ENCODE measurements around the gene LRMDA. TPM values are rescaled to one million over a fixed set of nuclear protein-coding genes. Genes with fewer than 3 reads are reported as not detected.

LRMDA gene
- total and polyA plus RNA-seq, 2 of the 13 experiments (the other 11 are each of a cell fraction or from before 2014, with no cell fraction given), result 13.4 to 22.0 TPM

DNA sequence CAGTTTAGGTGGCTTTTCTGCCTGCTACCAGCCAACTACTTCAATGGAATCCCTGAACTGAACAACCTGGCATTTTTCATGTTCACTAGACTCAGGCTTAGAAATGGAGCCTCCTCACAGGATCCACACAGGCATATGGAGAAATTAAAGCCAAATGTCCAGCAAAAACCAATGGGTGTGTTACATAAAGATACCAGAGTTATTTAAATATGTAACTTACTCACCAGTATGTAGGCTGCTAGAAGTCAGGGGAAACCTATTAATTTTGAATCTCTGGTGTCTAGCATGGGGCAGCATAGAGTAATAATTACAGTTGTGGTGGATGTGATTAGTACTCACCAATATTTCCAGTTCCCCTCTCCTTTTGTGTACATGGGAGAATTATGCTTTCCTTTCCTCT lies 383.6 kb downstream of the LRMDA start (continued):
- TF ChIP-seq, protein P1, sequence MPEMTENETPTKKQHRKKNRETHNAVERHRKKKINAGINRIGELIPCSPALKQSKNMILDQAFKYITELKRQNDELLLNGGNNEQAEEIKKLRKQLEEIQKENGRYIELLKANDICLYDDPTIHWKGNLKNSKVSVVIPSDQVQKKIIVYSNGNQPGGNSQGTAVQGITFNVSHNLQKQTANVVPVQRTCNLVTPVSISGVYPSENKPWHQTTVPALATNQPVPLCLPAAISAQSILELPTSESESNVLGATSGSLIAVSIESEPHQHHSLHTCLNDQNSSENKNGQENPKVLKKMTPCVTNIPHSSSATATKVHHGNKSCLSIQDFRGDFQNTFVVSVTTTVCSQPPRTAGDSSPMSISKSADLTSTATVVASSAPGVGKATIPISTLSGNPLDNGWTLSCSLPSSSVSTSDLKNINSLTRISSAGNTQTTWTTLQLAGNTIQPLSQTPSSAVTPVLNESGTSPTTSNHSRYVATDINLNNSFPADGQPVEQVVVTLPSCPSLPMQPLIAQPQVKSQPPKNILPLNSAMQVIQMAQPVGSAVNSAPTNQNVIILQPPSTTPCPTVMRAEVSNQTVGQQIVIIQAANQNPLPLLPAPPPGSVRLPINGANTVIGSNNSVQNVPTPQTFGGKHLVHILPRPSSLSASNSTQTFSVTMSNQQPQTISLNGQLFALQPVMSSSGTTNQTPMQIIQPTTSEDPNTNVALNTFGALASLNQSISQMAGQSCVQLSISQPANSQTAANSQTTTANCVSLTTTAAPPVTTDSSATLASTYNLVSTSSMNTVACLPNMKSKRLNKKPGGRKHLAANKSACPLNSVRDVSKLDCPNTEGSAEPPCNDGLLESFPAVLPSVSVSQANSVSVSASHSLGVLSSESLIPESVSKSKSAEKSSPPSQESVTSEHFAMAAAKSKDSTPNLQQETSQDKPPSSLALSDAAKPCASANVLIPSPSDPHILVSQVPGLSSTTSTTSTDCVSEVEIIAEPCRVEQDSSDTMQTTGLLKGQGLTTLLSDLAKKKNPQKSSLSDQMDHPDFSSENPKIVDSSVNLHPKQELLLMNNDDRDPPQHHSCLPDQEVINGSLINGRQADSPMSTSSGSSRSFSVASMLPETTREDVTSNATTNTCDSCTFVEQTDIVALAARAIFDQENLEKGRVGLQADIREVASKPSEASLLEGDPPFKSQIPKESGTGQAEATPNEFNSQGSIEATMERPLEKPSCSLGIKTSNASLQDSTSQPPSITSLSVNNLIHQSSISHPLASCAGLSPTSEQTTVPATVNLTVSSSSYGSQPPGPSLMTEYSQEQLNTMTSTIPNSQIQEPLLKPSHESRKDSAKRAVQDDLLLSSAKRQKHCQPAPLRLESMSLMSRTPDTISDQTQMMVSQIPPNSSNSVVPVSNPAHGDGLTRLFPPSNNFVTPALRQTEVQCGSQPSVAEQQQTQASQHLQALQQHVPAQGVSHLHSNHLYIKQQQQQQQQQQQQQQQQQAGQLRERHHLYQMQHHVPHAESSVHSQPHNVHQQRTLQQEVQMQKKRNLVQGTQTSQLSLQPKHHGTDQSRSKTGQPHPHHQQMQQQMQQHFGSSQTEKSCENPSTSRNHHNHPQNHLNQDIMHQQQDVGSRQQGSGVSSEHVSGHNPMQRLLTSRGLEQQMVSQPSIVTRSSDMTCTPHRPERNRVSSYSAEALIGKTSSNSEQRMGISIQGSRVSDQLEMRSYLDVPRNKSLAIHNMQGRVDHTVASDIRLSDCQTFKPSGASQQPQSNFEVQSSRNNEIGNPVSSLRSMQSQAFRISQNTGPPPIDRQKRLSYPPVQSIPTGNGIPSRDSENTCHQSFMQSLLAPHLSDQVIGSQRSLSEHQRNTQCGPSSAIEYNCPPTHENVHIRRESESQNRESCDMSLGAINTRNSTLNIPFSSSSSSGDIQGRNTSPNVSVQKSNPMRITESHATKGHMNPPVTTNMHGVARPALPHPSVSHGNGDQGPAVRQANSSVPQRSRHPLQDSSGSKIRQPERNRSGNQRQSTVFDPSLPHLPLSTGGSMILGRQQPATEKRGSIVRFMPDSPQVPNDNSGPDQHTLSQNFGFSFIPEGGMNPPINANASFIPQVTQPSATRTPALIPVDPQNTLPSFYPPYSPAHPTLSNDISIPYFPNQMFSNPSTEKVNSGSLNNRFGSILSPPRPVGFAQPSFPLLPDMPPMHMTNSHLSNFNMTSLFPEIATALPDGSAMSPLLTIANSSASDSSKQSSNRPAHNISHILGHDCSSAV (CRISPR knock-in tag; IDR thresholded peaks at IDR 0.05; ENCODE audit: borderline replicate concordance), result no peak
- TF ChIP-seq MATR3 (CRISPR knock-in tag; IDR thresholded peaks at IDR 0.05) (no peak), FOXA1 (IDR thresholded peaks at IDR 0.05) (no peak), FOXA1 (CRISPR knock-in tag; IDR thresholded peaks at IDR 0.05) (no peak)
- TF ChIP-seq, protein P2, sequence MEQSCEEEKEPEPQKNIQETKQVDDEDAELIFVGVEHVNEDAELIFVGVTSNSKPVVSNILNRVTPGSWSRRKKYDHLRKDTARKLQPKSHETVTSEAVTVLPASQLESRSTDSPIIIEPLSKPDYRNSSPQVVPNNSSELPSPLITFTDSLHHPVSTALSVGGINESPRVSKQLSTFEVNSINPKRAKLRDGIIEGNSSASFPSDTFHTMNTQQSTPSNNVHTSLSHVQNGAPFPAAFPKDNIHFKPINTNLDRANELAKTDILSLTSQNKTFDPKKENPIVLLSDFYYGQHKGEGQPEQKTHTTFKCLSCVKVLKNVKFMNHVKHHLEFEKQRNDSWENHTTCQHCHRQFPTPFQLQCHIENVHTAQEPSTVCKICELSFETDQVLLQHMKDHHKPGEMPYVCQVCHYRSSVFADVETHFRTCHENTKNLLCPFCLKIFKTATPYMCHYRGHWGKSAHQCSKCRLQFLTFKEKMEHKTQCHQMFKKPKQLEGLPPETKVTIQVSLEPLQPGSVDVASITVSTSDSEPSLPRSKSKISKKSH (CRISPR knock-in tag; IDR thresholded peaks at IDR 0.05; ENCODE audit: borderline replicate concordance), result no peak

Data from HepG2 (cell line).